HUDEP-2 (cell line): ENCODE data around the gene ADGRL3.

Source experiments
- DNase-seq, 76 experiments: peaks; one replicate each; lab custom pipeline; 2025; ENCODE audit not compliant: unreplicated experiment in 76 of 76; lab: John Stamatoyannopoulos, UW

ADGRL3 gene

GRCh38 chr4:62023633-62024032 is 823.5 kb downstream of the ADGRL3 start:
- DNase-seq: no peak

- DNase-seq: no peak
These were observed 828.6 kb downstream of the ADGRL3 start for GRCh38 chr4:62028745-62029144.

GRCh38 chr4:62030958-62031357 is 830.8 kb downstream of the ADGRL3 start:
- DNase-seq: no peak

GRCh38 chr4:62037571-62037970 is 837.4 kb downstream of the ADGRL3 start:
- no peak for DNase-seq

- DNase-seq: no peak
These were observed 851.2 kb downstream of the ADGRL3 start for GRCh38 chr4:62051332-62051731.

GRCh38 chr4:62053974-62054373 is 853.8 kb downstream of the ADGRL3 start:
- DNase-seq: no peak

GRCh38 chr4:62057031-62057430 is 856.9 kb downstream of the ADGRL3 start:
- DNase-seq: no peak

- no peak for DNase-seq
These were observed 858.4 kb downstream of the ADGRL3 start for GRCh38 chr4:62058571-62058970.

GRCh38 chr4:62070291-62070852 is 870.2 kb downstream of the ADGRL3 start:
- no peak for DNase-seq

- DNase-seq: no peak
These were observed 875.0 kb downstream of the ADGRL3 start for GRCh38 chr4:62075089-62075488.

- no peak for DNase-seq
These were observed 875.4 kb downstream of the ADGRL3 start for GRCh38 chr4:62075521-62075920.

- no peak for DNase-seq
These were observed 877.3 kb downstream of the ADGRL3 start for GRCh38 chr4:62077406-62077805.

- DNase-seq: no peak
These were observed 880.3 kb downstream of the ADGRL3 start for GRCh38 chr4:62080431-62080830.

- no peak for DNase-seq
These were observed 887.6 kb downstream of the ADGRL3 start for GRCh38 chr4:62087706-62088105.

GRCh38 chr4:62093735-62094134 is 893.6 kb downstream of the ADGRL3 start:
- no peak for DNase-seq

- DNase-seq: no peak
These were observed 896.8 kb downstream of the ADGRL3 start for GRCh38 chr4:62096881-62097280.

GRCh38 chr4:62115216-62115615 is 915.1 kb downstream of the ADGRL3 start:
- no peak for DNase-seq

GRCh38 chr4:62117886-62118285 is 917.8 kb downstream of the ADGRL3 start:
- no peak for DNase-seq

GRCh38 chr4:62118558-62118957 is 918.4 kb downstream of the ADGRL3 start:
- DNase-seq: no peak

GRCh38 chr4:62119195-62119594 is 919.1 kb downstream of the ADGRL3 start:
- no peak for DNase-seq

GRCh38 chr4:62126064-62126732 is 926.1 kb downstream of the ADGRL3 start:
- no peak for DNase-seq
